Measurements from ENCODE around the gene IL17RC.

DNA sequence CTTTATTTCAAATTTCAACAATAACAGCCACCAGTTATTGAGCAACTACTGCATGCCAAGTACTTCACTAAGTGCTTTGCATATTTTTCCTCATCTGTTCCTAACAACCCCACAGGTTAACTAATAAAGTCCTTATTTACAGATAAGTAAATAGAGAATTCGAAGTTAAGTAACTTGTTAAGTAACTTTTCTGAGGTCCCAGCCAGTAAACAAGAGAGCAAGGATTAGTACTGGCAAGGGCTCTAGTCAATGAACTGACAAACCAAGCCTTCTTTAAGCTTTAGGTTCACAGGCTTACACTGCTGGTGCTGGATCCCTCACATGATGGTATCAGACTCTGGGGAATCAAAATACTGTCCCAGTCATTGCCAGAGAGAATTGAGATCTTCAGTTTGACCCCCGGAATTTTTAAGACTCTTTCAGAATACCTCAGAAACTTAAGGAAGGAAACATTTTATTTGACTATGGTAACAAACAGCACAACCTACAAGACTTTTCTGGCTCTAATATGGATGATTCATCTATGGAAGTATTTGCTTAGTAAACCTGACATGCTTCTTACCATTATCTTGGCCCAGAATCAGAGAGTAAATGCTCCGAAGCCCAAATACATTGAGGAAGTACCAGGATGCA is 53.2 kb downstream of the IL17RC start:
- TF ChIP-seq, protein P1, sequence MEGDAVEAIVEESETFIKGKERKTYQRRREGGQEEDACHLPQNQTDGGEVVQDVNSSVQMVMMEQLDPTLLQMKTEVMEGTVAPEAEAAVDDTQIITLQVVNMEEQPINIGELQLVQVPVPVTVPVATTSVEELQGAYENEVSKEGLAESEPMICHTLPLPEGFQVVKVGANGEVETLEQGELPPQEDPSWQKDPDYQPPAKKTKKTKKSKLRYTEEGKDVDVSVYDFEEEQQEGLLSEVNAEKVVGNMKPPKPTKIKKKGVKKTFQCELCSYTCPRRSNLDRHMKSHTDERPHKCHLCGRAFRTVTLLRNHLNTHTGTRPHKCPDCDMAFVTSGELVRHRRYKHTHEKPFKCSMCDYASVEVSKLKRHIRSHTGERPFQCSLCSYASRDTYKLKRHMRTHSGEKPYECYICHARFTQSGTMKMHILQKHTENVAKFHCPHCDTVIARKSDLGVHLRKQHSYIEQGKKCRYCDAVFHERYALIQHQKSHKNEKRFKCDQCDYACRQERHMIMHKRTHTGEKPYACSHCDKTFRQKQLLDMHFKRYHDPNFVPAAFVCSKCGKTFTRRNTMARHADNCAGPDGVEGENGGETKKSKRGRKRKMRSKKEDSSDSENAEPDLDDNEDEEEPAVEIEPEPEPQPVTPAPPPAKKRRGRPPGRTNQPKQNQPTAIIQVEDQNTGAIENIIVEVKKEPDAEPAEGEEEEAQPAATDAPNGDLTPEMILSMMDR (IDR thresholded peaks at IDR 0.05): no peak
- no peak for TF ChIP-seq POLR2A (IDR thresholded peaks at IDR 0.05)

Data from esophagus squamous epithelium (tissue), 4 donors.